Adrenal gland (tissue), 5 donors: ENCODE data around the gene ADORA2A.

Experiments
- CTCF ChIP-seq, 6 experiments: fragments of 450-650 bp in 4 of 6; fragments of 200-600 bp in 2 of 6; sonication (generic) in 1 of 6; IDR thresholded peaks; 1 replicate in 5 of 6; 2 replicates in 1 of 6; pipeline versions ENCODE4 v1.5.1 to v1.8.0; 2016 to 2021; ENCODE audit warnings: antibody characterized with exemption in 6 of 6, mild to moderate bottlenecking in 2 of 6, moderate library complexity in 1 of 6
- POLR2A ChIP-seq, 2 donors: fragments of 450-650 bp; IDR thresholded peaks; one replicate each; pipeline ENCODE4 v1.6.1; 2017; ENCODE audit warnings: antibody characterized with exemption in 2 of 2, mild to moderate bottlenecking in 2 of 2, moderate library complexity in 1 of 2
- donor health status: DM: no; HTN: no; CAD: no.

- TF ChIP-seq CTCF (IDR thresholded peaks at IDR 0.05), result no peak
- no peak for TF ChIP-seq POLR2A (IDR thresholded peaks at IDR 0.05)
Observed at GRCh38 chr22:24430431-24431308, 3.3 kb downstream of the ADORA2A start.
